AG04449 (cell line): ENCODE results near the gene REXO2.

Experiments
- CTCF ChIA-PET: fragments of 350-600 bp; formaldehyde crosslinking; extraction: SDS; loops from one replicate; lab custom pipeline; 2021; ENCODE audit warnings: antibody characterized with exemption; lab: Yijun Ruan, JAX
- POLR2A ChIA-PET: fragments of 400-600, 350-600 bp; formaldehyde crosslinking; extraction: SDS; loops from one replicate; lab custom pipeline; 2020; ENCODE audit warnings: antibody characterized with exemption, inconsistent platforms; lab: Yijun Ruan, JAX
- DNase-seq: peaks from one replicate; pipeline ENCODE4 v3.0.0-alpha.2; 2010; ENCODE audit warnings: low read depth, low spot score
- H3K4me3 ChIP-seq: 2 replicates; pipeline ENCODE4 v1.5.1; 2011; ENCODE audit warnings: low read depth, mild to moderate bottlenecking, control low read depth, low read length
- CTCF ChIP-seq: IDR thresholded peaks from one replicate; pipeline ENCODE4 v1.5.1; 2011; ENCODE audit warnings: mild to moderate bottlenecking, moderate library complexity, low read length, control low read depth, inconsistent platforms; ENCODE audit not compliant: insufficient read depth; ENCODE audit errors: missing control alignments

The REXO2 gene

GRCh38 chr11:114483929-114484328 is 44.7 kb downstream of the REXO2 start:
- no peak for DNase-seq
- ChIA-PET POLR2A (no interaction called here), CTCF (no interaction called here)
- no peak overlapping the region for H3K4me3 ChIP-seq
- TF ChIP-seq CTCF, result no peak

- H3K4me3 ChIP-seq, result no peak overlapping the region
- POLR2A ChIA-PET, result no interaction called here
- CTCF ChIA-PET, result no interaction called here
- DNase-seq, result no peak
- no peak for TF ChIP-seq CTCF
Measured at GRCh38 chr11:114496915-114497314, 57.6 kb downstream of the REXO2 start.

GRCh38 chr11:114499756-114500155 is 60.5 kb downstream of the REXO2 start:
- no peak for DNase-seq
- no peak for TF ChIP-seq CTCF
- no peak overlapping the region for H3K4me3 ChIP-seq
- ChIA-PET POLR2A (no interaction called here), CTCF (no interaction called here)
